Measurements from ENCODE around the gene ROR1.

GRCh38 chr1:63863145-63863544 lies 89.3 kb downstream of the ROR1 start:
- no peak for TF ChIP-seq POLR2AphosphoS5 (IDR thresholded peaks at IDR 0.05)
- TF ChIP-seq, protein P1, sequence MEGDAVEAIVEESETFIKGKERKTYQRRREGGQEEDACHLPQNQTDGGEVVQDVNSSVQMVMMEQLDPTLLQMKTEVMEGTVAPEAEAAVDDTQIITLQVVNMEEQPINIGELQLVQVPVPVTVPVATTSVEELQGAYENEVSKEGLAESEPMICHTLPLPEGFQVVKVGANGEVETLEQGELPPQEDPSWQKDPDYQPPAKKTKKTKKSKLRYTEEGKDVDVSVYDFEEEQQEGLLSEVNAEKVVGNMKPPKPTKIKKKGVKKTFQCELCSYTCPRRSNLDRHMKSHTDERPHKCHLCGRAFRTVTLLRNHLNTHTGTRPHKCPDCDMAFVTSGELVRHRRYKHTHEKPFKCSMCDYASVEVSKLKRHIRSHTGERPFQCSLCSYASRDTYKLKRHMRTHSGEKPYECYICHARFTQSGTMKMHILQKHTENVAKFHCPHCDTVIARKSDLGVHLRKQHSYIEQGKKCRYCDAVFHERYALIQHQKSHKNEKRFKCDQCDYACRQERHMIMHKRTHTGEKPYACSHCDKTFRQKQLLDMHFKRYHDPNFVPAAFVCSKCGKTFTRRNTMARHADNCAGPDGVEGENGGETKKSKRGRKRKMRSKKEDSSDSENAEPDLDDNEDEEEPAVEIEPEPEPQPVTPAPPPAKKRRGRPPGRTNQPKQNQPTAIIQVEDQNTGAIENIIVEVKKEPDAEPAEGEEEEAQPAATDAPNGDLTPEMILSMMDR (IDR thresholded peaks at IDR 0.05), result no peak

Measured in suprapubic skin (tissue), 3 donors.